DND-41 (cell line): ENCODE data around the gene DZIP3.

Experiments used
- EZH2 ChIP-seq: IDR thresholded peaks from 3 replicates; pipeline ENCODE4 v1.6.1; 2012; ENCODE audit warnings: borderline replicate concordance, low read depth, mild to moderate bottlenecking, moderate library complexity, low read length, inconsistent platforms; ENCODE audit not compliant: severe bottlenecking
- TF ChIP-seq, protein P1 (sequence below): IDR thresholded peaks from 2 replicates; pipeline ENCODE4 v1.5.1; 2012; ENCODE audit warnings: borderline replicate concordance, low read length, moderate library complexity, mild to moderate bottlenecking; ENCODE audit not compliant: poor library complexity, severe bottlenecking; ENCODE audit errors: extremely low read depth

DNA sequence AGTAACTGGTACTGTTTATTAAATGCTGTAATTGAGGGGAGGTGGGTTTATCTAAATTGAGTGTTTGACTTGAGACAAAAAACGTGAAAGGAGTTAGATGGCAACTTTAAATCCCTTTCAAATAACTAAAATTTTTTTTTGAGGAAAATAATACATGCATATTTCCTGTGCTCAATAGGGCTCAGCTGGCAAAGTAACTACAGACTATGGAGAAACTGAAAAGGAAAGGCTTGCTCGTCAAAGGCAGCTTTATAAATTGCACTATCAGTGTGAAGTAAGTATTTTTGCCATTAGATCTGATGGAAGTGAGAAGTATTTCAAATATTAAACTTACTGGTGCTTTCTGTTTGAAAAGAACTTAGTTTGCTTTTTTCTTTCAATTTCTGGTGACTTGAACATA, 72.2 kb downstream of the DZIP3 start:
- TF ChIP-seq, protein P1, sequence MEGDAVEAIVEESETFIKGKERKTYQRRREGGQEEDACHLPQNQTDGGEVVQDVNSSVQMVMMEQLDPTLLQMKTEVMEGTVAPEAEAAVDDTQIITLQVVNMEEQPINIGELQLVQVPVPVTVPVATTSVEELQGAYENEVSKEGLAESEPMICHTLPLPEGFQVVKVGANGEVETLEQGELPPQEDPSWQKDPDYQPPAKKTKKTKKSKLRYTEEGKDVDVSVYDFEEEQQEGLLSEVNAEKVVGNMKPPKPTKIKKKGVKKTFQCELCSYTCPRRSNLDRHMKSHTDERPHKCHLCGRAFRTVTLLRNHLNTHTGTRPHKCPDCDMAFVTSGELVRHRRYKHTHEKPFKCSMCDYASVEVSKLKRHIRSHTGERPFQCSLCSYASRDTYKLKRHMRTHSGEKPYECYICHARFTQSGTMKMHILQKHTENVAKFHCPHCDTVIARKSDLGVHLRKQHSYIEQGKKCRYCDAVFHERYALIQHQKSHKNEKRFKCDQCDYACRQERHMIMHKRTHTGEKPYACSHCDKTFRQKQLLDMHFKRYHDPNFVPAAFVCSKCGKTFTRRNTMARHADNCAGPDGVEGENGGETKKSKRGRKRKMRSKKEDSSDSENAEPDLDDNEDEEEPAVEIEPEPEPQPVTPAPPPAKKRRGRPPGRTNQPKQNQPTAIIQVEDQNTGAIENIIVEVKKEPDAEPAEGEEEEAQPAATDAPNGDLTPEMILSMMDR: no peak
- no peak for TF ChIP-seq EZH2
